HG02970 (cell line): Measurements from ENCODE around the gene ELOVL1.
"Not testable (repeated sequence)": the region's sequence is repeated elsewhere in the genome, so short reads cannot be mapped to it uniquely, and the experiment has no call there.

Experiments
- ATAC-seq: cut with Tn5 transposase; IDR thresholded peaks from one replicate; pipeline ENCODE4 v1.9.1; 2021; ENCODE audit warnings: mild to moderate bottlenecking, moderate library complexity, moderate number of reproducible peaks; ENCODE audit not compliant: unreplicated experiment, low FRiP score

Gene ELOVL1

GRCh38 chr1:43382027-43382779 lies 14.4 kb upstream of the ELOVL1 start:
- no peak for ATAC-seq

DNA sequence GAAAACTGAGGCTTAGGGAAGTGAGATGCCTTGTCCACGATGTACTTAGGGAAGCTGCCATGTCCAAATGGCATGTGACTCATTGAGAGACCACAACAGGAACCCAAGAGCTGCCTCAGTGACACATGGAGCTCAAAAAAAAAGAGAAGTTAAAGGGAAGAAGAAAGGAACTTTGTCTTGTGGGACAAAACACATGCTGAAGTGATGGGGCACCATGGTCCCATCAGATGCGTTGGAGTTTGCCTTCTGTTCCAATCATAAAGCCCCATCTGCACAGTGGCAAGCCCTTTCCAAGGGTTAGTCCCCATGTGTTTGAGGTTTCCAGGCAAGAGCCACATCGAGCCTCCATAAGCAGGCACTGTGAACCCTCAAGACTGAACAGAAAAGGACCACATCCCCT lies 13.8 kb upstream of the ELOVL1 start:
- ATAC-seq = no peak

GRCh38 chr1:43379476-43379875 lies 11.7 kb upstream of the ELOVL1 start:
- ATAC-seq = no peak

- no peak for ATAC-seq
Measured at GRCh38 chr1:43377831-43378230, 10.0 kb upstream of the ELOVL1 start.

- ATAC-seq = no peak
Measured at GRCh38 chr1:43376723-43377235, 9.0 kb upstream of the ELOVL1 start.

DNA sequence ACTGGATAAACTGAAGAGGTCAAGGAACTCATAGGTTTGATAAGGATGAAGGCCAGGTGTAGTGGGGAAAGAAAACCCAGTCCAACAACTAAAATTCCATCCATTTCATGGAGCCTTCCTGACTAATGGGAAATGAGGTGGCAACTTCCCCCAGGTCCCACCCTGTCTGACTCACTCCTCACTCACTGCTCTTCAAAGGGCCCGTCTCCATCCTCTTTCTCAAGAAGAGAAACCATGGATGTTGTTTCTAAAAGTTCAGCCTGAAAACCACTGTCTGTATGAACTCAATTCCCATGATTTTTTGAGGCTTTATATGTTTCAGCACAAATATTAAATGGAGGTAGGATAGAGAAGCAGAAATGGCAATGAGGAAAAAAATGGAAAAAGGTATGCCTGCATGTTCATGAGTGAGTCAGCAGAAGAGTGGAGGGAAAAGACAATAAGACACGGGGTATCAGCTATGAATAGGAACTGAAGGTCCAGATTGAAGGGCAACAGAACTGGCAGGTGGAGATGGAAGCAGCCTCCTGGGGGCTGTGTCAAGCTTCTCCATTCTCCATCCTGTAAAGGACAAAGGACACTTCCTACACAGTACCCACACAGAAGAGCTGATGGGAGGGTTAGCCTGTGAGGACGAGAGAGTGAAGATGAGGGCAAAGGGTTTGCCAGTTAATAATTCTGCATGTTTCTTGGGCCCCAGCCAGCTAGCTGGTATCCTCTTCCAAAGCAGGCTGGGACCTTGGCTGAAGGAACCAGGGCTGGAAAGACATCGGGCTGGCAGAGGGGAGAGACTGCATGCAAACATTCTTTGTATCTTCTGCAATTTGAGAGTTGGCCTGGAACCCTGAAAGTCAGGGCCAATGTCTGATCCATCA lies 5.5 kb upstream of the ELOVL1 start:
- ATAC-seq = no peak

GRCh38 chr1:43372172-43372571 lies 4.4 kb upstream of the ELOVL1 start:
- ATAC-seq = no peak

DNA sequence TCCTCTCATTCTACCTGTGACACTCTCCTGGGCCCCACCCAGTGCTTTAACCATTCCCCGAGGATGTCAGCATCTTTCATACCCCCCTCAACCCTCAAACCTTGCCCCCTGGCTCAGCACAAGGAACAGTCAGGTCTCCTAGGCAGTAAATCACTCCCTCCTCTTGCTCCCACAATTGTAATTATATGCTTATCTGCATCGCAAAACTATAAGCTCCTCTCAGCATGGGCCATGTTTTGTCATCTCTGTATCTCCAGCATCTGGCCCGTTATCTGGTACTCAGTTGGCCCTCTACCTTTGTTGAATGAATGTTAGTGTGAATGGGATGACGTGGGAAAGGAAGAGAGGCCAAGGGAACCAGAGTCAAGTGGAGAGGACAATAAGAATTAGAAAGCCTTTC lies 2.8 kb upstream of the ELOVL1 start:
- ATAC-seq = no peak

- ATAC-seq = not testable (repeated sequence)
Measured at GRCh38 chr1:43369779-43370178, 2.0 kb upstream of the ELOVL1 start.

DNA sequence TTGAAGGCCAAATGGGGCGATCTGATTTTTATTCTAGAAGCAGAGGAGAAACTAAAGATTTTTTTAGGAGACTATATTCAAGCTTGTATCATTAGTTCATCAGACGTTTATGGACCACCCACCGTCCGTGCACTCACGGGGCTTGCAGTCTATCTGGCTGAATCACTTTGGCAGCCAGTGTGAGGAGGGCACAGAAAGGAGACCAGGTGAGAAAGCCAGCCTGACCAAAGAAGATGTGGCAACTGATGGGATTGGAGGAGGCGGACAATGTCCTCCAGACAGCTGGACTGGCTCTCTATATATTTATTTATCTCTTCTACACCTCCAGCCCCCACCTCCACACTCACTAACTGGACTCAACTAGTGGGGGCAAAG lies 822 bp upstream of the ELOVL1 start:
- no peak for ATAC-seq

DNA sequence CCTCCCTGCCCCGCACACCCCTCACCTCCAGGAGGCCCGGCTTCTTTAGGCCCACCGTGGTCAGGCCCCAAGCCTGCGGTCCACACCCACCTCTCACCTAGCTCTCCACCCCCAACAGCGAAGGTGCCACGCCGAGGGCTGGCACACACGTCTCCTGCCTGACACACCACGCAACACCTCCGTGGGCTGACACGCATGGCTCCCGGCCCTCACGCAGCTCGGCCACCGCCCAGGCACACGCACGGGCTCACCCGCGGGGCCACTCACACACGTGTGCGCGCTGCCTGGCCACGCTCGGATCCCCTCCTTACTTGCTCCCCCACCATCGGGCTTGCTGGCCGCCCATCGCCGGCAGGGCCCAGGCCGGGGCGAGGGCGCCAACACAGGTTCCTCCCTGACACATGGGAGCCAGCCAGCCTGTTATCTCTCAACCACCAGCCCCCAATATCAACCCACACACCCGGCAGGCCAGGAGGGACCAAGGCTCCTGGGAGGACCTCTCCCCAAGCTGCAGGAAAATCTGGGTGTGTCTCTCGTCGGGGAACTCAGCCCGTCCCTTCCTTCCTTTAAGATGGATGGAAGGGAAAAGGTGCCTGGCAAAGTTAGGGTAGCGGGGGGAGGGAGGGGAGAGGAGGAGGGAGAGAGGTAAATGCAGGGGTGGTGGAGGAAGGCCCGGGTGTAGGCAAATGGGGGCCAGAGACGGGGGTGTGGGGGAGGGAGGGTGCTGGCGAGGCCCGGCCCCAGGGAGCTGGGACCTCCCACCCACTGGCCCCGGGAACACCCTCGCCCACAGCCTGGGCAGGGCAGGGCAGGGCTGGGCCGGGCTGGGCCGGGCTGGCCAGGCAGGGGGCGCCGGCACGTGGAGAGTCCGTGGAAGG lies 546 bp downstream of the ELOVL1 start:
- ATAC-seq = peak; percentile 41

GRCh38 chr1:43366601-43367025 lies 1.2 kb downstream of the ELOVL1 start:
- ATAC-seq = no peak

DNA sequence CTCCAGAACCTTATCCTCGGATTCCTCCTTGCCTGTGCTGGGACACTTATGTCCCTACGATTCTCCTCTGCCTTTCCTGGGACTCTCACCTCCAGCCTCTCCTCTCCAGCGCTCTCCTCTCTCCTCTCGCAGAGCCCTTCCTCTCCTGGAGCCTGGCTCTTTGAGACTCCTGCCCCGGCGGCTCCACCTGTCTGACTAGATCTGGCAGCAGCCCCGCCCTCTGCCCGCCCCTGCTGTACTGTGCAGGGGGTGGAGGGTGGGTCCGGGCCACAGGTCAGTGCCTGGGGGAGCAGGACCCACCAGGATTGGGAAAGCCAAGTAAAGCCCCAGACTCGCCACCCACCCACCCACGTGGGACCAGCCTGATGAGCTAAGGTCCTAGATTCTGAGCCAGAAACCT lies 1.6 kb downstream of the ELOVL1 start:
- ATAC-seq = no peak

- ATAC-seq = no peak
Measured at GRCh38 chr1:43365678-43366077, 2.1 kb downstream of the ELOVL1 start.

- ATAC-seq = no peak
Measured at GRCh38 chr1:43363935-43364525, 3.8 kb downstream of the ELOVL1 start.

- ATAC-seq = no peak
Measured at GRCh38 chr1:43363283-43363934, 4.4 kb downstream of the ELOVL1 start.

DNA sequence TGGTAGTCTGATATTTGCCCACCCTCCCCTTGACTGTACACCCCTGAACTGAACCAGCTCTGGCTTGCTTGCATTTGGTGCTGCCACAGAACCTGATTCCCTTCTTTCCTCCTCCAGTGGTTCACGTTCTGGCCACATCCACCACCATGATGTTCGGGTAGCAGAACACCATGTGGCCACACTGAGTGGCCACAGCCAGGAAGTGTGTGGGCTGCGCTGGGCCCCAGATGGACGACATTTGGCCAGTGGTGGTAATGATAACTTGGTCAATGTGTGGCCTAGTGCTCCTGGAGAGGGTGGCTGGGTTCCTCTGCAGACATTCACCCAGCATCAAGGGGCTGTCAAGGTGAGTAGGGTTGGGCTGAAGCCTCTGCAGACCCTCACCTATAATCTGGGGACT lies 7.2 kb downstream of the ELOVL1 start:
- ATAC-seq = no peak

GRCh38 chr1:43359696-43360095 lies 8.1 kb downstream of the ELOVL1 start:
- ATAC-seq = no peak

- ATAC-seq = peak; percentile 92
Measured at GRCh38 chr1:43358746-43359693, 8.8 kb downstream of the ELOVL1 start, which contains the start of gene CDC20. TSS of gene CDC20 (plus strand) at chr1:43358981. CDS start at chr1:43359216, 235 bp downstream.
